Keratinocyte (primary cell): ENCODE data around the gene HOXC11. TPM values are rescaled to one million over a fixed set of nuclear protein-coding genes. Genes with fewer than 3 reads are reported as not detected.

Source experiments
- DNase-seq: peaks from one replicate; pipeline ENCODE4 v3.0.0-alpha.2; 2011; ENCODE audit warnings: low read depth, missing footprints, low spot score
- FAIRE-seq: peaks from 2 replicates; lab custom pipeline; 2011; peaks lifted over from hg19 to GRCh38; lab: Jason Lieb, UNC
- H2AFZ ChIP-seq: 2 replicates; pipeline ENCODE4 v1.6.0; 2012; ENCODE audit warnings: low read length, control low read depth, inconsistent platforms; ENCODE audit not compliant: control insufficient read depth
- H3K27ac ChIP-seq: 2 replicates; pipeline ENCODE4 v1.5.1; 2011; ENCODE audit warnings: low read length; ENCODE audit not compliant: control insufficient read depth, insufficient read depth
- H3K27me3 ChIP-seq: 3 replicates; pipeline ENCODE4 v1.6.0; 2011; ENCODE audit warnings: low read length; ENCODE audit not compliant: control insufficient read depth, insufficient read depth; ENCODE audit errors: extremely low read depth
- H3K36me3 ChIP-seq, 2 experiments: 2 replicates in 1 of 2; 3 replicates in 1 of 2; pipeline ENCODE4 v1.5.1; 2011; ENCODE audit warnings: low read length in 2 of 2, mild to moderate bottlenecking in 1 of 2; ENCODE audit not compliant: control insufficient read depth in 2 of 2, insufficient read depth in 2 of 2; ENCODE audit errors: extremely low read depth in 1 of 2
- H3K4me1 ChIP-seq: 3 replicates; pipeline ENCODE4 v1.5.1; 2011; ENCODE audit warnings: low read length; ENCODE audit not compliant: control insufficient read depth, insufficient read depth; ENCODE audit errors: extremely low read depth
- H3K4me2 ChIP-seq: 3 replicates; pipeline ENCODE4 v1.6.0; 2011; ENCODE audit warnings: low read depth, low read length; ENCODE audit not compliant: control insufficient read depth, insufficient read depth; ENCODE audit errors: extremely low read depth
- H3K4me3 ChIP-seq, 3 experiments: fragments of 200-600 bp in 1 of 3; sonication (generic) in 1 of 3; 2 replicates in 2 of 3; 3 replicates in 1 of 3; pipeline ENCODE4 v1.5.1; 2011 to 2016; ENCODE audit warnings: low read length in 3 of 3, mild to moderate bottlenecking in 3 of 3, control low read depth in 2 of 3, inconsistent platforms in 1 of 3, low read depth in 1 of 3, mixed read lengths in 1 of 3, mixed run types in 1 of 3, moderate library complexity in 1 of 3; ENCODE audit not compliant: control insufficient read depth in 2 of 3, insufficient read depth in 2 of 3; ENCODE audit errors: extremely low read depth in 1 of 3
- H3K79me2 ChIP-seq: 2 replicates; pipeline ENCODE4 v1.6.0; 2012; ENCODE audit warnings: low read length; ENCODE audit not compliant: control insufficient read depth, insufficient read depth
- H3K9ac ChIP-seq: 3 replicates; pipeline ENCODE4 v1.6.0; 2011; ENCODE audit warnings: low read length; ENCODE audit not compliant: control insufficient read depth, insufficient read depth; ENCODE audit errors: extremely low read depth
- H3K9me1 ChIP-seq: 3 replicates; pipeline ENCODE4 v1.6.0; 2011; ENCODE audit warnings: low read length; ENCODE audit not compliant: control insufficient read depth, insufficient read depth; ENCODE audit errors: extremely low read depth
- H3K9me3 ChIP-seq: 2 replicates; pipeline ENCODE4 v1.5.1; 2012; ENCODE audit warnings: low read depth, low read length; ENCODE audit not compliant: control insufficient read depth
- H4K20me1 ChIP-seq: 3 replicates; pipeline ENCODE4 v1.6.0; 2011; ENCODE audit warnings: low read length; ENCODE audit not compliant: control insufficient read depth, insufficient read depth; ENCODE audit errors: extremely low read depth
- CTCF ChIP-seq, 3 experiments: IDR thresholded peaks in 1 of 3; conservative IDR thresholded peaks in 1 of 3; optimal IDR thresholded peaks in 1 of 3; 2 replicates in 2 of 3; 3 replicates in 1 of 3; pipeline versions ENCODE3 to v1.5.1; 2011; ENCODE audit warnings: low read length in 3 of 3, mild to moderate bottlenecking in 3 of 3, moderate library complexity in 2 of 3, control low read depth in 1 of 3, inconsistent platforms in 1 of 3; ENCODE audit not compliant: insufficient read depth in 2 of 3; ENCODE audit errors: extremely low read depth in 1 of 3
- EZH2 ChIP-seq: IDR thresholded peaks from one replicate; pipeline ENCODE4 v1.6.1; 2012; ENCODE audit warnings: inconsistent platforms, mild to moderate bottlenecking, low read length, moderate library complexity
- dilution Hi-C: fragments of 300-500 bp; cut with MboI; formaldehyde crosslinking; loops from one replicate; pipeline ENCODE4 v1.7.0; 2020; ENCODE audit warnings: low sequenced_read_pairs; ENCODE audit not compliant: extremely low pct_ligation_motif_present
- polyA plus RNA-seq, 5 experiments: library from polyadenylated mRNA; depleted of rRNA in 3 of 5; stranded (reverse) in 3 of 5; stranded (forward) in 1 of 5; unstranded in 1 of 5; fragments of >200 nt; gene quantifications; 1 replicate in 1 of 5; 2 replicates in 3 of 5; 3 replicates in 1 of 5; pipeline versions ENCODE4 v1.2.1 to v1.2.3, GENCODE V29; 2011 to 2012; ENCODE audit warnings: missing spikeins in 2 of 5, low read depth in 1 of 5, low replicate concordance in 1 of 5

The HOXC11 gene
- polyA plus RNA-seq, 1 donor (not counting 4 experiments of a cell fraction or from before 2014, with no cell fraction given): 1.6 TPM

GRCh38 chr12:53961025-53961761 is 11.7 kb upstream of the HOXC11 start:
- no peak overlapping the region for H3K4me2 ChIP-seq
- DNase-seq (no peak), FAIRE-seq (no peak)
- no peaks in the 10 kb centered on the region for H3K9me1 ChIP-seq
- H4K20me1 ChIP-seq: no peaks in the 10 kb centered on the region
- H3K9me3 ChIP-seq: no peaks in the 10 kb centered on the region
- dilution Hi-C loops: no loop called here
- H3K27me3 ChIP-seq: peaks cover 39% of the 10 kb centered on the region
- H3K4me1 ChIP-seq: peaks cover 6% of the 10 kb centered on the region
- H3K4me3 ChIP-seq: no peak overlapping the region
- no peak overlapping the region for H3K27ac ChIP-seq
- H3K79me2 ChIP-seq: no peaks in the 10 kb centered on the region
- H2AFZ ChIP-seq: no peak overlapping the region
- H3K9ac ChIP-seq: no peak overlapping the region
- peaks cover 0 to 2% of the 10 kb centered on the region in 2 experiments for H3K36me3 ChIP-seq
- TF ChIP-seq CTCF (optimal IDR thresholded peaks at IDR 0.05 in 1 of 3, IDR thresholded peaks at IDR 0.05 in 1 of 3, conservative IDR thresholded peaks at IDR 0.05 in 1 of 3; ENCODE audit: extremely low read depth in 1 of 3, insufficient read depth in 2 of 3, low read length in 3 of 3): no peak
- no peak for TF ChIP-seq EZH2

GRCh38 chr12:53963005-53963404 is 9.9 kb upstream of the HOXC11 start:
- Histone ChIP-seq H3K9me3 (no peaks in the 10 kb centered on the region), H3K79me2 (no peaks in the 10 kb centered on the region), H3K4me1 (peaks cover 3% of the 10 kb centered on the region), H3K36me3 (peaks cover 0 to 2% of the 10 kb centered on the region in 2 experiments), H3K9me1 (no peaks in the 10 kb centered on the region), H3K9ac (no peak overlapping the region), H3K4me2 (no peak overlapping the region), H3K4me3 (no peak overlapping the region), H4K20me1 (no peaks in the 10 kb centered on the region), H3K27me3 (peaks cover 26% of the 10 kb centered on the region), H3K27ac (no peak overlapping the region), H2AFZ (no peak overlapping the region)
- no peak for TF ChIP-seq CTCF (optimal IDR thresholded peaks at IDR 0.05 in 1 of 3, IDR thresholded peaks at IDR 0.05 in 1 of 3, conservative IDR thresholded peaks at IDR 0.05 in 1 of 3; ENCODE audit: extremely low read depth in 1 of 3, insufficient read depth in 2 of 3, low read length in 3 of 3)
- no peak for FAIRE-seq
- dilution Hi-C loops: no loop called here
- DNase-seq: no peak
